ENCODE data around the gene OR2A12.

Gene OR2A12

GRCh38 chr7:144134116-144134515, 48.0 kb downstream of the OR2A12 start:
- H3K36me3 Mint-ChIP-seq (ENCODE audit: low read depth): no peaks in the 10 kb centered on the region
- no peak overlapping the region for H3K4me3 Mint-ChIP-seq
- no peak overlapping the region for H3K27ac Mint-ChIP-seq
- peaks cover 8% of the 10 kb centered on the region for H3K27me3 Mint-ChIP-seq (ENCODE audit: low read depth)
- TF ChIP-seq, protein P1, sequence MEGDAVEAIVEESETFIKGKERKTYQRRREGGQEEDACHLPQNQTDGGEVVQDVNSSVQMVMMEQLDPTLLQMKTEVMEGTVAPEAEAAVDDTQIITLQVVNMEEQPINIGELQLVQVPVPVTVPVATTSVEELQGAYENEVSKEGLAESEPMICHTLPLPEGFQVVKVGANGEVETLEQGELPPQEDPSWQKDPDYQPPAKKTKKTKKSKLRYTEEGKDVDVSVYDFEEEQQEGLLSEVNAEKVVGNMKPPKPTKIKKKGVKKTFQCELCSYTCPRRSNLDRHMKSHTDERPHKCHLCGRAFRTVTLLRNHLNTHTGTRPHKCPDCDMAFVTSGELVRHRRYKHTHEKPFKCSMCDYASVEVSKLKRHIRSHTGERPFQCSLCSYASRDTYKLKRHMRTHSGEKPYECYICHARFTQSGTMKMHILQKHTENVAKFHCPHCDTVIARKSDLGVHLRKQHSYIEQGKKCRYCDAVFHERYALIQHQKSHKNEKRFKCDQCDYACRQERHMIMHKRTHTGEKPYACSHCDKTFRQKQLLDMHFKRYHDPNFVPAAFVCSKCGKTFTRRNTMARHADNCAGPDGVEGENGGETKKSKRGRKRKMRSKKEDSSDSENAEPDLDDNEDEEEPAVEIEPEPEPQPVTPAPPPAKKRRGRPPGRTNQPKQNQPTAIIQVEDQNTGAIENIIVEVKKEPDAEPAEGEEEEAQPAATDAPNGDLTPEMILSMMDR (IDR thresholded peaks at IDR 0.05; ENCODE audit: unreplicated experiment in 3 of 3): no peak
- no peaks in the 10 kb centered on the region for H3K4me1 Mint-ChIP-seq
- H3K9me3 Mint-ChIP-seq: no peaks in the 10 kb centered on the region

DNA sequence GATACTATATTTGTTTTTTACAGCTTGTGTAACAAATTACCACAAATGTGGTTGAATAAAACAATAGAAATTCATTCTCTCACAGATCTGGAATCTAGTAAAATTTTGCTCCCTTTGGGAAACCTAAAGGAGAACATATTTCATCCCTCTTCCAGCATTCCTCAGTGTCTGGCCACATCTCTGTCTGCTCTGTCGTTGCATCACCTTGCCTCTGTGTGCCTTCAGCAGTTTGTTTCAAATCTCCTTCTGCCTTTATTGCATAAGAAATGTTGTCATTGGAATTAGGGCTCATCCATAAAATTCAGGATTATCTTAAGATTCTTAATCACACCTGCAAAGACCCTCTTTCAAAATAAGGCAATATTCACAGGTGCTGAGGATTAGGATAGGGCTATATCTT, 51.4 kb downstream of the OR2A12 start:
- TF ChIP-seq, protein P1 (IDR thresholded peaks at IDR 0.05; ENCODE audit: unreplicated experiment in 3 of 3): no peak
- no peak overlapping the region for H3K27ac Mint-ChIP-seq
- peaks cover 2% of the 10 kb centered on the region for H3K9me3 Mint-ChIP-seq
- H3K4me3 Mint-ChIP-seq: no peak overlapping the region
- no peaks in the 10 kb centered on the region for H3K4me1 Mint-ChIP-seq
- peaks cover 4% of the 10 kb centered on the region for H3K27me3 Mint-ChIP-seq (ENCODE audit: low read depth)
- no peaks in the 10 kb centered on the region for H3K36me3 Mint-ChIP-seq (ENCODE audit: low read depth)

- H3K9me3 Mint-ChIP-seq: peaks cover 4% of the 10 kb centered on the region
Observed at GRCh38 chr7:144142187-144142586, 56.1 kb downstream of the OR2A12 start.

DNA sequence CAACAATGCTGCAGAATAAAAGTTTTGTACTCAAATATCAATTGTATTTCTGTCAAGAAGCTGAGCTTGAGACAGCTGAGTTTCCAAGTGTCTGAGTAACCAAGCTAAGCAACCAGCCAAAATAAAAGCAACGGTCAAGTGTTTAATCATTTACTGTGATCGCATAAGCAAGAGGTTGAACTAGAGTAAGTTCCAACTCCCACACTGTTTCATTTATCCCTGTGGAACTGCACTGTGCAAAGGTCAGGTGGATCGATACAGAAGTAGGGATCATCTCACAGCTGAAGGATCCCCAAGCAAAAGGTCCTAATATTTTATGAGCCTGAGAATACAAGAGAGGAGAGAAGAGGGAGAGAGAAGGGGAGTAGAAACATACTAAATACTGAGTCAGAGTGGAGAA, 58.3 kb downstream of the OR2A12 start:
- H3K9me3 Mint-ChIP-seq: peaks cover 19% of the 10 kb centered on the region
- peaks cover 6% of the 10 kb centered on the region for H3K36me3 Mint-ChIP-seq (ENCODE audit: low read depth)
- no peaks in the 10 kb centered on the region for H3K4me1 Mint-ChIP-seq
- TF ChIP-seq, protein P1 (IDR thresholded peaks at IDR 0.05; ENCODE audit: unreplicated experiment in 3 of 3): no peak
- H3K4me3 Mint-ChIP-seq: no peak overlapping the region
- H3K27me3 Mint-ChIP-seq (ENCODE audit: low read depth): no peaks in the 10 kb centered on the region
- peak overlapping the region in 1 of 3 experiments; percentile 20 for H3K27ac Mint-ChIP-seq

More at GRCh38 chr7:144142187-144142586, 56.1 kb downstream of the OR2A12 start:
- Mint-ChIP-seq H3K27me3 (ENCODE audit: low read depth) (no peaks in the 10 kb centered on the region), H3K4me1 (no peaks in the 10 kb centered on the region), H3K27ac (no peak overlapping the region), H3K4me3 (no peak overlapping the region), H3K36me3 (ENCODE audit: low read depth) (no peaks in the 10 kb centered on the region)
- TF ChIP-seq, protein P1 (IDR thresholded peaks at IDR 0.05; ENCODE audit: unreplicated experiment in 3 of 3): no peak

- Mint-ChIP-seq H3K4me3 (no peak overlapping the region), H3K27me3 (ENCODE audit: low read depth) (peaks cover 4% of the 10 kb centered on the region), H3K36me3 (ENCODE audit: low read depth) (peaks cover 6% of the 10 kb centered on the region), H3K27ac (no peak overlapping the region), H3K4me1 (no peaks in the 10 kb centered on the region), H3K9me3 (peaks cover 23% of the 10 kb centered on the region)
- TF ChIP-seq, protein P1 (IDR thresholded peaks at IDR 0.05; ENCODE audit: unreplicated experiment in 3 of 3): no peak
Observed at GRCh38 chr7:144148224-144148827, 62.2 kb downstream of the OR2A12 start.
